Spleen (tissue), 7 donors: ENCODE results near the gene ZNF474.

Experiments
- POLR2AphosphoS5 ChIP-seq, 3 donors: sonication (generic); formaldehyde crosslinking; IDR thresholded peaks; one replicate each; pipeline ENCODE4 v1.5.1; 2017; ENCODE audit warnings: antibody characterized with exemption in 3 of 3
- TF ChIP-seq, protein P1 (sequence below), 11 experiments: fragments of 200-600 bp in 7 of 11; fragments of 450-650 bp in 4 of 11; sonication (generic) in 4 of 11; IDR thresholded peaks in 8 of 11; conservative IDR thresholded peaks in 3 of 11; 1 replicate in 7 of 11; 2 replicates in 4 of 11; pipeline versions ENCODE4 v1.4.0 to v1.8.0; 2016 to 2021; ENCODE audit warnings: antibody characterized with exemption in 11 of 11, inconsistent platforms in 4 of 11, mild to moderate bottlenecking in 1 of 11
- donor health status: DM: no; HTN: no; CAD: no; lungs with moderate emphysema.
- donor health status: DM: no; HTN: no; CAD: no.
- donor health status: DM: no; HTN: no; CAD: no.

DNA sequence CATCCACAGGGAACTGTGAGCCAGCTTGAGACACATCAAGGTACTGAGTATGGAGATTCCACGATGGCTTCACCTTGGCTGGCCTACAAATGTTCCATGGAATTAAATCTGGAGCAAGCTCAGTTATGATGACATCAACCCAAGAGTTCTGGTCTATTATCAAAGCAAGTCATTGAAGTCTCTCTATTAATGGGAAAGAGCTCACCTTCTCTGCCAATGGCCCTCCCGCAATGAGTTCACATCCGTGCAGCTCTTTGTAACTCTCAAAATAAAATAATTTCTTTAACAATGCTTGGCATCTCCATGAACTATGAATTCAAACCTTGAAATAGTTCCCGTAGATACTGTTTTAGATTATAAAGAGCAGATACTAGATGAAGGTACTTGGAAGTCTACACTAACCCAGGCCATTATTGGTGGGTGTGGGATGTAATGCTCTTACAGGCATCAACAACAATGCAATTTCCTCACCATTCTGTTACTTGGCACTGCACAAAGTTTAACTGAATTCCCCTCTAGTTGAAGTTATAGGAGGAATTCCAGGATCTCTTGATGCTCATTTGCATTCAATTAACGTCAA lies 55.4 kb downstream of the ZNF474 start:
- no peak for TF ChIP-seq POLR2AphosphoS5 (IDR thresholded peaks at IDR 0.05)
- TF ChIP-seq, protein P1, sequence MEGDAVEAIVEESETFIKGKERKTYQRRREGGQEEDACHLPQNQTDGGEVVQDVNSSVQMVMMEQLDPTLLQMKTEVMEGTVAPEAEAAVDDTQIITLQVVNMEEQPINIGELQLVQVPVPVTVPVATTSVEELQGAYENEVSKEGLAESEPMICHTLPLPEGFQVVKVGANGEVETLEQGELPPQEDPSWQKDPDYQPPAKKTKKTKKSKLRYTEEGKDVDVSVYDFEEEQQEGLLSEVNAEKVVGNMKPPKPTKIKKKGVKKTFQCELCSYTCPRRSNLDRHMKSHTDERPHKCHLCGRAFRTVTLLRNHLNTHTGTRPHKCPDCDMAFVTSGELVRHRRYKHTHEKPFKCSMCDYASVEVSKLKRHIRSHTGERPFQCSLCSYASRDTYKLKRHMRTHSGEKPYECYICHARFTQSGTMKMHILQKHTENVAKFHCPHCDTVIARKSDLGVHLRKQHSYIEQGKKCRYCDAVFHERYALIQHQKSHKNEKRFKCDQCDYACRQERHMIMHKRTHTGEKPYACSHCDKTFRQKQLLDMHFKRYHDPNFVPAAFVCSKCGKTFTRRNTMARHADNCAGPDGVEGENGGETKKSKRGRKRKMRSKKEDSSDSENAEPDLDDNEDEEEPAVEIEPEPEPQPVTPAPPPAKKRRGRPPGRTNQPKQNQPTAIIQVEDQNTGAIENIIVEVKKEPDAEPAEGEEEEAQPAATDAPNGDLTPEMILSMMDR (IDR thresholded peaks at IDR 0.05 in 8 of 11, conservative IDR thresholded peaks at IDR 0.05 in 3 of 11), result no peak
